ENCODE measurements around the gene SLC27A4.

DNA sequence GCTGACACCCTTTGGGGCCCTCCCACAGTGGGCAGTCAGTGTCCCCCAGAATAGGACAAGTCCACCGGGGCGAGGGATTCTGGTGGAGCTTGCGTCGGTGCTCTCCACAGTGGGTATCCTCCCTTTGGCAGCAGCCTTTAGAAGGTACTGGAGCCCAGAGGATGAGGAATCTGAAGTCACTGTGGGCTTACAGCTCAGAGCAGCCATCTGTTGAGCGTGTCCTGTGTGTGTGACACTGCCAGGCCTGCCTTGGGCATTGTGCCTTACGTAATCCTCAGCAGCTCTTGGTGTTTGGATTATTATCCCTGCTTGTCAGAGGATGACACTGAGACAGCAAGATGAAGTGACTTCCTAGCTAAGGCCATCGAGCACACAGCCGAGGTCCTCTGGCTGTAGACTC lies 43.5 kb downstream of the SLC27A4 start:
- TF ChIP-seq MYC (CRISPR knock-in tag; IDR thresholded peaks at IDR 0.05; ENCODE audit: borderline replicate concordance) = no peak
- TF ChIP-seq HNRNPUL1 (IDR thresholded peaks at IDR 0.05; ENCODE audit: low read depth, low read length) = no peak
